ENCODE results near the gene CPEB2. TPM values are rescaled to one million over a fixed set of nuclear protein-coding genes. Genes with fewer than 3 reads are reported as not detected.

The CPEB2 gene
- total RNA-seq, 1 donor from 2014 or later: 11.3 TPM

GRCh38 chr4:15031993-15032675, 29.9 kb downstream of the CPEB2 start:
- peaks cover 2% of the 10 kb centered on the region for H3K36me3 ChIP-seq (ENCODE audit: control insufficient read depth, insufficient read depth, low read length)
- FAIRE-seq: no peak
- TF ChIP-seq CTCF (IDR thresholded peaks at IDR 0.05; ENCODE audit: insufficient read depth, low read length, severe bottlenecking): no peak
- no peaks in the 10 kb centered on the region for H3K27me3 ChIP-seq (ENCODE audit: control insufficient read depth, insufficient read depth, low read length)
- peak; percentile 73 for DNase-seq (ENCODE audit: low read depth)
- H3K4me3 ChIP-seq (ENCODE audit: low read depth, low read length): no peak overlapping the region

- H3K27me3 ChIP-seq (ENCODE audit: control insufficient read depth, insufficient read depth, low read length): no peaks in the 10 kb centered on the region
- H3K36me3 ChIP-seq (ENCODE audit: control insufficient read depth, insufficient read depth, low read length): peaks cover 2% of the 10 kb centered on the region
- no peak overlapping the region for H3K4me3 ChIP-seq (ENCODE audit: low read depth, low read length)
- peak; percentile 88 for DNase-seq (ENCODE audit: low read depth)
- FAIRE-seq: no peak
- TF ChIP-seq CTCF (IDR thresholded peaks at IDR 0.05; ENCODE audit: insufficient read depth, low read length, severe bottlenecking): no peak
These were observed 31.9 kb downstream of the CPEB2 start for GRCh38 chr4:15034071-15034764.

- H3K4me3 ChIP-seq (ENCODE audit: low read depth, low read length): no peak overlapping the region
- DNase-seq (ENCODE audit: low read depth): peak; percentile 12
- FAIRE-seq: no peak
- no peak for TF ChIP-seq CTCF (IDR thresholded peaks at IDR 0.05; ENCODE audit: insufficient read depth, low read length, severe bottlenecking)
- peaks cover 2% of the 10 kb centered on the region for H3K36me3 ChIP-seq (ENCODE audit: control insufficient read depth, insufficient read depth, low read length)
- no peaks in the 10 kb centered on the region for H3K27me3 ChIP-seq (ENCODE audit: control insufficient read depth, insufficient read depth, low read length)
These were observed 32.9 kb downstream of the CPEB2 start for GRCh38 chr4:15035159-15035558.

GRCh38 chr4:15037923-15038541, 35.8 kb downstream of the CPEB2 start:
- no peak for FAIRE-seq

GRCh38 chr4:15040916-15041463, 38.7 kb downstream of the CPEB2 start:
- H3K36me3 ChIP-seq (ENCODE audit: control insufficient read depth, insufficient read depth, low read length): no peaks in the 10 kb centered on the region
- DNase-seq (ENCODE audit: low read depth) (no peak), FAIRE-seq (no peak)
- H3K27me3 ChIP-seq (ENCODE audit: control insufficient read depth, insufficient read depth, low read length): no peaks in the 10 kb centered on the region
- H3K4me3 ChIP-seq (ENCODE audit: low read depth, low read length): no peak overlapping the region
- TF ChIP-seq CTCF (IDR thresholded peaks at IDR 0.05; ENCODE audit: insufficient read depth, low read length, severe bottlenecking): no peak

More at GRCh38 chr4:15037923-15038541, 35.8 kb downstream of the CPEB2 start:
- Histone ChIP-seq H3K36me3 (ENCODE audit: control insufficient read depth, insufficient read depth, low read length) (peaks cover 2% of the 10 kb centered on the region), H3K27me3 (ENCODE audit: control insufficient read depth, insufficient read depth, low read length) (no peaks in the 10 kb centered on the region), H3K4me3 (ENCODE audit: low read depth, low read length) (no peak overlapping the region)
- no peak for TF ChIP-seq CTCF (IDR thresholded peaks at IDR 0.05; ENCODE audit: insufficient read depth, low read length, severe bottlenecking)
- DNase-seq (ENCODE audit: low read depth): no peak
